HG02642 (cell line): Measurements from ENCODE around the gene SHISAL1.

Source experiments
- ATAC-seq: cut with Tn5 transposase; IDR thresholded peaks from one replicate; pipeline ENCODE4 v1.9.1; 2021; ENCODE audit warnings: mild to moderate bottlenecking; ENCODE audit not compliant: unreplicated experiment, poor library complexity

SHISAL1 gene

DNA sequence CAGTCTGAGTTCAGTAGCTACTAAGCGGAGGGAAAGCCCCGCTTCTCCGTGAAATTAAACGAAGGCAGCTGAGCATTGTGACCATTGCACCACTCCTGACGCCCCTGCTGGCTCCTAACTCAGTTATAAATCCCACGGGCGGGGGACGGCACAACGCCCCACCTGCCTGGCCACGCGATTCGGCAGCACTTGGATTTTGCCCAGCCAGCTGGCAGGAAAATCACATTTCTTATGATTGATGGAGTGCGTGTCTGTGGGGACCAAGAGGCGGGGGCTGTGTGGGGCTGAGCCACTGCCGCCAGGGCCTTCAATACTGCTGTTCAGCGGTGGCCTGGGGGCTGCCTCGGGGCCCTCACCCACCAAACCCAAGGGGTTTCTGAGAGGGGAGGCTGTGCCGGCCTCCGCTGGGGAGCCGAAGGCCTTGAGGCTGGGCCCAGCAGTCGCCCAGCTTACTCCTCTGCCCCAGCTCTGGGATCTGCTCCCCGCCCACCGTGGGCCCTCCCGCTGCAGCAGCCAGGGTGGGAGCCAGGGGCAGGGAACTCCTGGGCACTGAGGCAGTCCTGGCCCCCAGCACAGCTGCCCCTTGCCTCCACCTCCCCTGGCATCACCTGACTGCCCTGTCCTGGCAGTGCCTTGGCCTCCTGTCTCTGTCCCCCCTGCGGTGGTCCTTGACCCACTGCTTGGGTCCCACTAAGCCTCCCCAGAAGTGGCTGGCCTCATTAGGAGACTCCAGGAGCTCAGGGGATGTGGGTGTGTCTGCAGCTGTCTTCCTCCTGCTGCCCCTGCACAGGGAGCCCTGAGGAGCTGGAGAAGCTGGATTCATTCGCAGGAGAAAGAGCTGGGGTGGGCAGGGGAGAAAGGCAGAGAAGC lies 30.7 kb downstream of the SHISAL1 start:
- ATAC-seq = no peak

DNA sequence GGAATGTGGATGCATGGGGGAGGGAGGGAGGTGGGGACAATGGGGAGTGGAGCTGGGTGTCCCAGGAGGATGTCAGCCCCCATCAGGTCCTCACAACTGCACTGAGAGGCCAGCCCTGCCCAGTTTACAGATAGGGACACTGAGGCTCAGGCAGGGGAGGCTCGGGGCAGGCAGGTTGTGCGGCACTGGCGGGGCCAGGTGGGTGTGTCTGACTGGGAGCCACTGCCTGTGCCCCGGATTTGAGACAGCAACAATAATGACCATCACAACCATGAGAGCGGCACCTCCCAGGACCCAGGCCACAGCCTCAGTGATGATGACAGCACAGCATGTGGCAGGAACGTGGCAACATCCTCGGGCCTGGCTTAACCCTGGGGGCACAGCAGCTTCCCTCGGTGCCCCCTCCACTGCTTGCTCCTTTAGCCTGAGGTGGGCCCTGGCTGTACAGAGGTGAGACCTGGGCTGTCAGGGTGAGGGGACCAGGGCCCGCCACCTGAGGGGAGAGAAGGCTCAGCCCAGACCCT lies 32.0 kb downstream of the SHISAL1 start:
- no peak for ATAC-seq

GRCh38 chr22:44279069-44279360 lies 33.7 kb downstream of the SHISAL1 start:
- ATAC-seq = no peak

DNA sequence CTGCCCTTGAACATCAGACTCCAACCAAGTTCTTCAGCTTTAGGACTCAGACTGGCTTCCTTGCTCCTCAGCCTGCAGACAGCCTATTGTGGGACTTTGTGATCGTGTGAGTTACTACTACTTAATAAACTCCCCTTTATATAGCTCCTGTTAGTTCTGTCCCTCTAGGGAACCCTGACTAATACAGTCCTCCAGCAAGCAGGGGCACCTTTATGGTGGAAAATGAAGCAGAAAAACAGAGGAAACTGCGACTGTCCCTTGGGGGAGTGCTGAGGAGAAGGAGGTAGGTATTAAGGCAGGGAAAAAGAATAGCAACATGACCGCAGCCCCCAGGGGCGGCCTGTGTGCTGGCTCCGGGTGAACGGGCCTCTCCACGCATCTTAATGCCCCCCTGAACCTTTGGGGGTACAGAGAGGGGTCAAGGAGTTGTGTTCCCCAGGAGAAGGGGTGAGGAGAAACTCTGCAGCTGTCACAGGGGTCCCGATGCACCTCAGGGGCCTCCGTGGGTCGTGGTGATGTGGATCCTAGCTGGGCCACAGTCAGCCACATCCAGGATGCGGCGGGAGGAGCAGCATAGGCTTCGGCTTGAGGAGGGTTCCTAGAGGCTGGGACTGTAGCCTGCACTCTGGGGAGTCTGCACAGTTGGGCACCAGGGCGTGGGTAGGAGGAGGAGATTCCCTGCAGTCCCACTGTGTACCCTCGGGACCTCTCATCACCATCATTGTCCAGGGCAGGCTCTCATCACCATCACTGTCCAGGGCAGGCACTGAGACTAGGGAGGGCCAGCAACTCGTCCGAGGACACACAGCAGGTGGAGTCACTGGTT lies 34.3 kb downstream of the SHISAL1 start:
- ATAC-seq = no peak

DNA sequence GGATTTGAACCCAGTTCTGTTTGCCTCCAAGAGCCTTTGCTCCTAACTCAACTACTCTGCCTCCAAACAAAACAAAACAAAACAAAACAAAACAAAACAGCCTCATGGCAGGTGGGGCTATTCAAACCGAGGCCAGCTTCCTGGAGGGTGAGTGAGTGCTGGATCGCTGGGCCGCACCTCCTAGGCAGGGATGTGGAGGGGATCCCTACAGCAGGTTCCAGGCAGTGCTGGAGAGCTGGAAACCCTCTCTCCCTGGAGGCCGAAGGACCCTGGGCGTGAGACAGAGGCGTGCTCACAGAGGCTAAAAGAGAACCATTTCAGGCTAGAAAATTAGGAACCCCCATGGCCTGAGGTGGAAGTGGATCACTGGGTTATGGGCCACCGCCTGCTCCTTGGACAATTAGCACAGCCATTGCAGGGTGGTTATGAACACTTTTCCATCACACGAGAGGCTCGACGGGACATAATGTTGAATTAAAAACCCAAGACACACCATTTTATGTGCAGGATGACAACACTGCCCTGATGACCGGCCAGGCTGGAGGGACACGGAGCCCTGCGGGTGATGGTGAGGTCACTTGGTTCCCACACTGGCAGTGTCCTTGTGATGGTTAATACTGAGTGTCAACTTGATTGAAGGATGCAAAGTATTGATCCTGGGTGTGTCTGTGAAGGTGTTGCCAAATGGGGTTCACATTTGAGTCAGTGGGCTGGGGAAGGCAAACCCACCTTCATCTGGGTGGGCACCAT lies 35.2 kb downstream of the SHISAL1 start:
- no peak for ATAC-seq

- no peak for ATAC-seq
Measured at GRCh38 chr22:44276706-44277356, 35.9 kb downstream of the SHISAL1 start.

DNA sequence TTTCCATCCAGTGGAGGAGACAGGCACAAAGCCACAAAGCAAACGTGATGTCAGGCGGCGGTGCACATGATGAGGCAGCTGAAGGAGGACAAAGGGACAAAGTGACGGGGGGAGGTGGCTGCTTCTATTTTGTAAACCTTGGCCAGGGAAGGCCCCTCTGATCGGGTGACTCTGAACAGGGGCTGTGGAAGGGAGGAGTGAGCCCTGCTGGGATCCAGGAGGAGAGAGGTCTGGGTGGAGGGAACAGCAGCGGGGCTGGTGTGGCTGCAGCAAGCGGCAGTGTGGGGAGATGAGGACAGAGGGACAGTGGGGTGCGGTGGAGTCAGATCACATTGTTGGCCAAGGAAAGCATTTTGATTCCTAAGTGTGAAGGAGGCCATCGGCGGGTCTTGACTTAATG lies 36.7 kb downstream of the SHISAL1 start:
- ATAC-seq = no peak

DNA sequence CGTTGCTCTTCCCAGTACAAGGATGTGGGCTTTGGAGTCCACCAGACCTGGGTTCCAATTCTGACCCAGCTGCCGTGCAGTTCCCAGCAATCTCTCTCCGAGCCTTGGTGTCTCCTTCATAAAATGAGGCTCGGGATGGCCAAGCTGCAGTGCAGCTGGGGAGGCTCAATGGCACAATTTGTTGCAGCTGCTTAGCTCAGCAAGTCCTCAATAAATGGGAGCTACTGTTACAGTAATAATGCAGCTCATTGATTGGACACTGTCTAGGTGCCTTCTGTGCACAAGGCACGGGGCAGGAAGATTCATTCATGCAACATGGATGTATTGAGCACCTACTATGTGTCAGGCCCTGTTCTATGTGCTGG lies 37.1 kb downstream of the SHISAL1 start:
- ATAC-seq = no peak

DNA sequence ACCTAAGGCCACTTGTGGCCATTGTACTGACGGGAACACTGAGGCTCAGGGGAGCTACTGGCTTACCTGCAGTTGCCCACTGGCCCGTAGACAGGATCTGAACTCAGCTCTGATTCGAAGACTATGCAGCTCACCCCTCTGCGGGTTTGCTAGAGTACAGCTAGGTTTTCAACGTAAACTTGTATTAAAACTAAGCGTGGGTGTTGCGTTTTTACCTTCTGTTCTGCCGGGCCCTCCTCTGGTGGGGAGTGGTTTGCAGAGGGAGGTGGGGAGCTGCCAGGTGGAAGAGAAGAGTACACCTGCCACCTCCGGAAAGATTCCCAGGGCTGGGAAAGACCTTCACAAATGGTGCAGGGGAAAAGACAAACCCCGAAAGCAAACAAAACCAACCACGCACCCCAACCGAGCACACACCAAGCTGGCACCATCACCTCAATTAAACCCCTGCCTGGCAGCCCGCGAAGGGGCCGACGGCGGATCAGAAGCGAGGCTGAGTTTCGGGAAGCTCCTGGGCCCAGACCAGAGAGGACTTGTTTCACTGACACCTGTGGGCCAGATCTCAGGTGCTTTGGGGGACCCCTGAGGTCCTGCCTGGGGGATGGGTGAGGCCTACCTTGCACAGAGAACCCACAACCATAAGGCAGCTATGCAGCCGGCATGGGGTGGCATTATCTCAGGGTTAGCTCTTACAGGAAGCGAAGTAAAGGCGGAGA lies 37.7 kb downstream of the SHISAL1 start:
- no peak for ATAC-seq

DNA sequence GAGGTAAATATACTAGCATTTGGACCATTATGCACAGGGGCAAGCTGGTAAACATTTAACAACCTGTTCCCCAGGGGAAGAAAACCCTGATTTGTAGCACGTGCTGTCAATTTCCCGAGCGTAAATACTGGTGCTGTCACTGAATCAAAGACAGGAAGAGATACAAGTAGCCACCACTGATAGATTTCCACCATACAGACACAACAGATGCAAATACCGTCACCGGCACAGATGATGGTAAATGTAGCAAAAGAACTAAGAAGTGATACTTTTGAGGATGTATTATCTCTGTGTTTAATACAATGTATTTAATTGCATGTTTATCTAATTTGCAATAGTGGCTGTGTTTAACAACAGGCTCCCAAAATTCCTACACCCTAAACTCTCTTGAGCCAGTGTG lies 39.6 kb downstream of the SHISAL1 start:
- no peak for ATAC-seq

GRCh38 chr22:44272401-44272771 lies 40.4 kb downstream of the SHISAL1 start:
- no peak for ATAC-seq

- no peak for ATAC-seq
Measured at GRCh38 chr22:44271732-44272400, 40.9 kb downstream of the SHISAL1 start.

GRCh38 chr22:44271010-44271500 lies 41.7 kb downstream of the SHISAL1 start:
- ATAC-seq = no peak

DNA sequence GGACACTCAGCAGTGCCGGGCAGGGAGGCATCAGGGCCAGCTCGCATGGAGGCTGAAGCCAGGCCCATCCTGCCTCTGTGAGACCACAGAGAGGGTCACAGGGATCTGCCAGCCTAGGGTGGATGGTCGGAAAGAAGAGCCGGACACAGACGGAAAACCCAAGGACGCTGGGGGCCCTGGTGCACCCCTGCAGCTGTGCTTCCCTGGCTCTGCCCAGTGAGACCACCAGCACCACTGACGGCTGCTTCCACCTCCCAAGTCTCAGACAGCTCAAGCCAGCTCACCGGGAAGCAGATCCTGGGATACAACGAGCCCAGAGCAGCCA lies 42.2 kb downstream of the SHISAL1 start:
- no peak for ATAC-seq

DNA sequence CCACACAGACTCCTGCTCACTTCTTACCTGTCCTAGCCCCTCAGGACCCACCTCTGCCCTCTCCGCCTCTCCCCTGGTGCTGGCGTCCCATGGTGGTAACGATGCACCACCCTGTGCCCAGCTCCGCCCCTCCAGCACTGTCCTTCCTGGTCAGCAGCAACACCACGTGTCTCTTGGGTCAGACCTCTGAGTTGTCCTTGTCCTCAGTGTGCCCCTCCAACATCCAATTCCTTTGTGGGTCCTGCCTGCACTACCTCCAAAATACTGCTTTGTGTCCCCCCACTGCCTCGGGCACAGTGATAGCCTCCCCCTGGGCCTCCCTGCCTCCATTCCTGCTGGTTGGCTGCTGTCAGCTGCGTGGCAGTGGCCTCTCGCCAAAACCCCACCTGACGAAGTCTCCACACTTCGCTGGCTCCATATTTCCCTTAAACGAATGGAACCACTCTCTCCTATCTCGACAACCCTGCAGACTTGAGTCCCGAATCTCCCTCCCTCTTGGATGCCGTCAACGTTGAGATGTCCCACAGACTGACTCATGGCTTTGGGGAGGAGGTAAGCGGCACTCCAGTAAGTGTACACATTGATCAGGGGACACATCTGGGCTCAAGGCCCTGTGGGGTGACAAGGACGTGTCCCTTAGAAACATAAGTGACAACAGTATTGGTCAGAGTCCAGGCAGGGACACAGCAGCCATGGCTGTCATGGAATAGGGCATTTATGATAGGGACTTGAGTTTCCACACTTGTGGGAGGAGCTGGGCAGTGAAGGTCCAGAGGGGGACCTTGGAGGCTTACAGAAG lies 42.8 kb downstream of the SHISAL1 start:
- ATAC-seq = no peak

- ATAC-seq = no peak
Measured at GRCh38 chr22:44269117-44269498, 43.6 kb downstream of the SHISAL1 start.

- no peak for ATAC-seq
Measured at GRCh38 chr22:44268431-44269116, 44.2 kb downstream of the SHISAL1 start.

DNA sequence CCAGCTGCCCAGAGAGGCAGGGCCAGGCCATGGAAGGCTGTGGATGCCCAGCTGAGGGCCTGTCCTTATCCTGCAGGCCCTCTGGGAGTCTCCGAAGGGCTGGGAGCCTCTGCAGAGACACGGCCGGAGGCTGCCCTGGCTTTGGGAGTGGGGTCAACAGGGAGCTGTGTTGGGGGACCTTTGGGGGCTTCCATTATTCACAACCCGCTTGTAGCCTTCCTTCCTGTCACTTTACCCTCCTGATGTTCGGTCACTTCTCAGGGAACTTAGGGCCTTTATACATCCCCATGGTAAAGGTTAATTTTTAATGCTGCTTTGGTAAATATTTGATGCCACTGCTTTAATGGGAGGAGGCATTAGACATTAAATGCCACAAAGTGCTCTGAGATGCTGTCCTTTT lies 44.9 kb downstream of the SHISAL1 start:
- ATAC-seq = no peak
